ENCODE data around the gene CRNN. TPM values are rescaled to one million over a fixed set of nuclear protein-coding genes. Genes with fewer than 3 reads are reported as not detected.

The CRNN gene
- polyA plus RNA-seq, 4 donors: not detected

Other genes with a start within 250 kb of the CRNN start
- gene HRNR, start 190.1 kb downstream of the CRNN start, polyA plus RNA-seq (ENCODE audit: insufficient read length in 4 of 4): 1 to 10 TPM in 1 of 4 donors, under 1 TPM in 3; 0.19 to 1.0 (median 0.55) TPM
- gene FLG, start 89.0 kb downstream of the CRNN start, polyA plus RNA-seq (ENCODE audit: insufficient read length in 4 of 4): 1 to 10 TPM; 2.1 to 3.6 (median 2.5) TPM
- under 1 TPM; 0.04 to 0.11 (median 0.07) TPM for gene FLG2, start 54.3 kb downstream of the CRNN start, polyA plus RNA-seq (ENCODE audit: insufficient read length in 4 of 4)
- gene LCE5A, start 96.5 kb upstream of the CRNN start, polyA plus RNA-seq (ENCODE audit: insufficient read length in 4 of 4): under 1 TPM in 1 of 4 donors, not detected in 3; 0.10 TPM
- gene CRCT1, start 100.2 kb upstream of the CRNN start, polyA plus RNA-seq (ENCODE audit: insufficient read length in 4 of 4): not detected
- gene LCE3E, start 152.5 kb upstream of the CRNN start, polyA plus RNA-seq (ENCODE audit: insufficient read length in 4 of 4): not detected
- gene LCE3D, start 166.3 kb upstream of the CRNN start, polyA plus RNA-seq (ENCODE audit: insufficient read length in 4 of 4): not detected
- not detected for gene LCE3C, start 186.0 kb upstream of the CRNN start, polyA plus RNA-seq (ENCODE audit: insufficient read length in 4 of 4)
- gene LCE3B, start 199.5 kb upstream of the CRNN start, polyA plus RNA-seq (ENCODE audit: insufficient read length in 4 of 4): not detected
- not detected for gene LCE3A, start 208.8 kb upstream of the CRNN start, polyA plus RNA-seq (ENCODE audit: insufficient read length in 4 of 4)
- not detected for gene LCE2D, start 249.1 kb upstream of the CRNN start, polyA plus RNA-seq (ENCODE audit: insufficient read length in 4 of 4)

Data from right renal pelvis (tissue), 4 donors.